GM12878 (cell line): ENCODE measurements around the gene UBE2O. TPM values are rescaled to one million over a fixed set of nuclear protein-coding genes. Genes with fewer than 3 reads are reported as not detected.

Experiments used
- ATAC-seq: fragments of 200-7000 bp; cut with Tn5 transposase; 3 replicates; pipeline ENCODE4 v1.9.1; 2020; ENCODE audit warnings: mild to moderate bottlenecking, moderate library complexity
- BruUV-seq: library from RNA; stranded (reverse); fragments of 400-500 nt; replicated peaks from 2 replicates; lab custom pipeline; 2021; lab: Mats Ljungman, UMichigan
- CTCF ChIA-PET: fragments of 300-600 bp; sonication (Branson Sonifier 250); formaldehyde crosslinking; extraction: SDS; loops from one replicate; lab custom pipeline; 2021; ENCODE audit warnings: inconsistent platforms; lab: Yijun Ruan, JAX
- POLR2A ChIA-PET: fragments of 350-600 bp; formaldehyde crosslinking; extraction: SDS; loops from one replicate; lab custom pipeline; 2021; ENCODE audit warnings: inconsistent platforms; lab: Charles Lee
- RAD21 ChIA-PET: fragments of 300-600 bp; sonication (Branson Sonifier 250); formaldehyde crosslinking; loops from one replicate; lab custom pipeline; 2023; ENCODE audit warnings: antibody characterized with exemption; ENCODE audit not compliant: unreplicated experiment; lab: Charles Lee
- SMC1A ChIA-PET: fragments of 300-600 bp; sonication (Branson Sonifier 250); formaldehyde crosslinking; loops from one replicate; lab custom pipeline; 2023; ENCODE audit not compliant: unreplicated experiment, uncharacterized antibody; lab: Charles Lee
- DNase-seq: peaks from one replicate; pipeline ENCODE4 v3.0.0-alpha.2; 2011; ENCODE audit warnings: low read depth, low spot score
- FAIRE-seq: peaks from 3 replicates; lab custom pipeline; 2011; peaks lifted over from hg19 to GRCh38; lab: Jason Lieb, UNC
- H2AFZ ChIP-seq: 2 replicates; pipeline ENCODE4 v1.6.0; 2011; ENCODE audit warnings: low read depth, low read length, control low read depth; ENCODE audit not compliant: control insufficient read depth
- H3K27ac ChIP-seq: 2 replicates; pipeline ENCODE4 v1.5.1; 2011; ENCODE audit warnings: control low read depth; ENCODE audit not compliant: control insufficient read depth, insufficient read depth
- H3K27me3 ChIP-seq, 2 experiments: replicated peaks in 1 of 2; 2 replicates each; pipeline versions ENCODE4 v1.6.0 to v1.6.1; 2011; ENCODE audit warnings: low read length in 1 of 2; ENCODE audit not compliant: control insufficient read depth in 2 of 2, insufficient read depth in 2 of 2
- H3K36me3 ChIP-seq, 2 experiments: 2 replicates each; pipeline ENCODE4 v1.5.1; 2011; ENCODE audit warnings: low read length in 1 of 2; ENCODE audit not compliant: control insufficient read depth in 2 of 2, insufficient read depth in 2 of 2
- H3K4me1 ChIP-seq: 2 replicates; pipeline ENCODE4 v1.6.1; 2011; ENCODE audit warnings: mild to moderate bottlenecking, low read length, moderate library complexity, mixed read lengths; ENCODE audit not compliant: control insufficient read depth, insufficient read depth
- H3K4me2 ChIP-seq: 2 replicates; pipeline ENCODE4 v1.6.0; 2011; ENCODE audit warnings: control low read depth; ENCODE audit not compliant: control insufficient read depth, insufficient read depth
- H3K4me3 ChIP-seq: fragments of 200-600 bp; sonication (generic); 2 replicates; pipeline ENCODE4 v1.5.1; 2016
- H3K79me2 ChIP-seq: 2 replicates; pipeline ENCODE4 v1.6.0; 2011; ENCODE audit warnings: low read length; ENCODE audit not compliant: control insufficient read depth, insufficient read depth
- H3K9ac ChIP-seq: 2 replicates; pipeline ENCODE4 v1.8.0; 2011; ENCODE audit warnings: low read length, control low read depth, mixed read lengths; ENCODE audit not compliant: control insufficient read depth, insufficient read depth
- H3K9me3 ChIP-seq: replicated peaks from 3 replicates; pipeline ENCODE4 v1.5.1; 2011; ENCODE audit warnings: mild to moderate bottlenecking, low read length; ENCODE audit not compliant: control insufficient read depth, insufficient read depth
- H4K20me1 ChIP-seq: 2 replicates; pipeline ENCODE4 v1.6.0; 2011; ENCODE audit not compliant: control insufficient read depth, insufficient read depth
- CBX3 ChIP-seq: fragments of 200-600 bp; sonication (generic); IDR thresholded peaks from 2 replicates; pipeline ENCODE4 v1.6.1; 2016; ENCODE audit warnings: low read depth, borderline replicate concordance
- IRF4 ChIP-seq: IDR thresholded peaks from 2 replicates; pipeline ENCODE4 v1.6.1; 2011; ENCODE audit warnings: low read depth, low read length
- NFIC ChIP-seq: IDR thresholded peaks from 2 replicates; pipeline ENCODE4 v1.6.1; 2012; ENCODE audit warnings: low read depth, mild to moderate bottlenecking, inconsistent platforms, low read length, moderate library complexity
- NFYA ChIP-seq: IDR thresholded peaks from 2 replicates; pipeline ENCODE4 v1.6.1; 2011; ENCODE audit warnings: low read depth, mild to moderate bottlenecking, low read length, improper control_type of control experiment, borderline replicate concordance
- POLR2A ChIP-seq: IDR thresholded peaks from 2 replicates; pipeline ENCODE4 v1.6.1; 2011; ENCODE audit warnings: low read depth, mild to moderate bottlenecking, low read length
- SIN3A ChIP-seq: IDR thresholded peaks from 2 replicates; pipeline ENCODE4 v1.6.1; 2012; ENCODE audit warnings: low read depth, low read length, improper control_type of control experiment
- TARDBP ChIP-seq: IDR thresholded peaks from 2 replicates; pipeline ENCODE4 v1.6.1; 2016; ENCODE audit warnings: borderline replicate concordance
- WRNIP1 ChIP-seq: IDR thresholded peaks from 2 replicates; pipeline ENCODE4 v1.6.1; 2011; ENCODE audit warnings: low read depth, low read length, improper control_type of control experiment, borderline replicate concordance
- ZBTB33 ChIP-seq: fragments of 450-650 bp; IDR thresholded peaks from 2 replicates; pipeline ENCODE4 v1.6.1; 2017; ENCODE audit warnings: mild to moderate bottlenecking
- ZNF24 ChIP-seq: fragments of 450-650 bp; IDR thresholded peaks from 2 replicates; pipeline ENCODE4 v1.6.1; 2017; ENCODE audit warnings: antibody characterized with exemption, mild to moderate bottlenecking
- ZNF687 ChIP-seq: fragments of 450-650 bp; IDR thresholded peaks from 2 replicates; pipeline ENCODE4 v1.6.1; 2017; ENCODE audit warnings: mild to moderate bottlenecking, moderate library complexity
- WGBS: methylation state at CpG from one replicate; pipeline ENCODE4 v1.1.6; 2016; ENCODE audit warnings: low lambda C conversion rate; ENCODE audit not compliant: insufficient replicate concordance, insufficient coverage; ENCODE audit errors: missing lambda C conversion rate; 5-methylcytosine and 5-hydroxymethylcytosine counted together
- in situ Hi-C: fragments of 300-500 bp; cut with MboI; formaldehyde crosslinking; loops from 9 replicates; pipeline ENCODE4 v1.14.3; 2018; ENCODE audit warnings: mixed read lengths
- intact Hi-C: fragments of 100-400 bp; cut with micrococcal nuclease; formaldehyde crosslinking; loops from one replicate; pipeline ENCODE4 v1.14.2; 2022; ENCODE audit not compliant: unreplicated experiment
- polyA plus RNA-seq, 11 experiments: library from polyadenylated mRNA; depleted of rRNA in 4 of 11; unstranded in 6 of 11; stranded (reverse) in 5 of 11; fragments of >200 nt; fragmentation: Nextera tagmentation in 4 of 11; fragmentation: Illumina TruSeq in 1 of 11; extraction: Ambion mirVana in 4 of 11; extraction: Trizol in 1 of 11; gene quantifications; 1 replicate in 1 of 11; 2 replicates in 10 of 11; pipeline versions ENCODE4 v1.2.1 to v1.2.3, GENCODE V29; 2011 to 2016; ENCODE audit warnings: inconsistent platforms in 2 of 11, missing spikeins in 2 of 11, low read depth in 1 of 11
- total RNA-seq, 4 experiments: library from RNA; depleted of rRNA in 3 of 4; stranded (reverse); fragments of >200 nt in 3 of 4; fragmentation: Illumina TruSeq in 1 of 4; extraction: Trizol in 1 of 4; gene quantifications; 2 replicates each; pipeline versions ENCODE4 v1.2.1 to v1.2.3, GENCODE V29; 2013 to 2021
- TF ChIP-seq, protein P1 (sequence below): IDR thresholded peaks from 2 replicates; pipeline ENCODE4 v1.6.1; 2011; ENCODE audit warnings: mild to moderate bottlenecking, low read depth, low read length, moderate library complexity; ENCODE audit not compliant: insufficient replicate concordance

The UBE2O gene
- total and polyA plus RNA-seq, 10 of the 15 experiments (the other 5 are each of a cell fraction or from before 2014, with no cell fraction given), result 2.1 to 39.0 (median 14.1) TPM

- ChIA-PET POLR2A (no interaction called here), SMC1A (no interaction called here), RAD21 (interaction anchor here (1.0 to 4.3 kb wide), 6 partner anchors 10 to 98 kb away, joined by 4 to 37 read pairs (median 5); partner anchors contain the start of gene PRPSAP1)
- no peak for FAIRE-seq
- Histone ChIP-seq H3K36me3 (peaks cover 30 to 59% of the 10 kb centered on the region in 2 experiments), H3K27me3 (no peaks in the 10 kb centered on the region), H4K20me1 (no peaks in the 10 kb centered on the region), H3K9ac (no peak overlapping the region), H3K27ac (no peak overlapping the region), H2AFZ (no peak overlapping the region), H3K4me2 (no peak overlapping the region), H3K4me3 (no peak overlapping the region), H3K79me2 (no peaks in the 10 kb centered on the region), H3K4me1 (no peaks in the 10 kb centered on the region), H3K9me3 (no peaks in the 10 kb centered on the region)
- ATAC-seq, result no peak
- WGBS, result 94% methylated on average over 33 of the region's 33 CpGs
- DNase-seq, result no peak
- intact Hi-C loops (no loop called here), in situ Hi-C loops (loop anchor here (5.0 kb wide), 1 partner anchor 97 kb away; no protein-coding TSS in a partner anchor)
- TSS peak; percentile 45 for BruUV-seq
- no peak for TF ChIP-seq ZBTB33
- no peak for TF ChIP-seq ZNF687
- TF ChIP-seq NFIC, result no peak
- no peak for TF ChIP-seq IRF4
- no peak for TF ChIP-seq WRNIP1
- no peak for TF ChIP-seq TARDBP
- no peak for TF ChIP-seq POLR2A
- TF ChIP-seq CBX3, result no peak
- TF ChIP-seq, protein P1, sequence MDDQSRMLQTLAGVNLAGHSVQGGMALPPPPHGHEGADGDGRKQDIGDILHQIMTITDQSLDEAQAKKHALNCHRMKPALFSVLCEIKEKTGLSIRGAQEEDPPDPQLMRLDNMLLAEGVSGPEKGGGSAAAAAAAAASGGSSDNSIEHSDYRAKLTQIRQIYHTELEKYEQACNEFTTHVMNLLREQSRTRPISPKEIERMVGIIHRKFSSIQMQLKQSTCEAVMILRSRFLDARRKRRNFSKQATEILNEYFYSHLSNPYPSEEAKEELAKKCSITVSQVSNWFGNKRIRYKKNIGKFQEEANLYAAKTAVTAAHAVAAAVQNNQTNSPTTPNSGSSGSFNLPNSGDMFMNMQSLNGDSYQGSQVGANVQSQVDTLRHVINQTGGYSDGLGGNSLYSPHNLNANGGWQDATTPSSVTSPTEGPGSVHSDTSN, result no peak
- no peak for TF ChIP-seq SIN3A
- no peak for TF ChIP-seq ZNF24
- TF ChIP-seq NFYA, result no peak
- TF ChIP-seq, all 136 proteins: peak for 0
- CTCF ChIA-PET, result interaction anchor here (1.1 to 5.3 kb wide), 19 partner anchors 9 to 389 kb away, joined by 3 to 135 read pairs (median 7); partner anchors contain the start of genes QRICH2, SPHK1 and UBE2O
Observed at GRCh38 chr17:76399175-76400172, 53.5 kb downstream of the UBE2O start.
